Activated gamma-delta T cell treated with anti-CD3 and anti-CD28 coated beads, Interleukin-2, amount 50 U/mL, for 16 hours (primary cell): ENCODE data around the gene MPZL1.
"Not testable (repeated sequence)": the region's sequence is repeated elsewhere in the genome, so short reads cannot be mapped to it uniquely, and the experiment has no call there.

ENCODE experiments used
- DNase-seq: peaks from one replicate; pipeline ENCODE4 v3.0.0-alpha.2; 2020; ENCODE audit warnings: low read depth

The MPZL1 gene

DNA sequence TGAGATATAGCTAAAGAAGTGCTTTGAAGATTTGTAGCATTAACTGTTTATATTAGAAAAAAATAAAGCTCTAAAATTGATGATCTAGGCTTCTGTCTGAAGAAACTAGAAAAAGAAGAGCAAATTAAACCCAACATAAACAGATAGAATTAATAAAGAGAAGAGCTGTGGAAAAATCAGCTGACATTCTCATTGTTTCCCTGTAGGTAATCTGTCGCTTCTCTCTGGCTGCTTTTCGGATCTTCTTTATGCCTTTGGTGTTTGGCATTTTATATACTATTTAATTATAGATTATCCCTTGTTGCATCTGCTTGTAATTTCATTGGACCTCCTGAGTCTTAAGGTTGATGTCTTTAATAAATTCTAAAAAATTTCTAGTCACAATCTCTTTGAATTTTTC is 59.8 kb downstream of the MPZL1 start:
- no peak for DNase-seq

DNA sequence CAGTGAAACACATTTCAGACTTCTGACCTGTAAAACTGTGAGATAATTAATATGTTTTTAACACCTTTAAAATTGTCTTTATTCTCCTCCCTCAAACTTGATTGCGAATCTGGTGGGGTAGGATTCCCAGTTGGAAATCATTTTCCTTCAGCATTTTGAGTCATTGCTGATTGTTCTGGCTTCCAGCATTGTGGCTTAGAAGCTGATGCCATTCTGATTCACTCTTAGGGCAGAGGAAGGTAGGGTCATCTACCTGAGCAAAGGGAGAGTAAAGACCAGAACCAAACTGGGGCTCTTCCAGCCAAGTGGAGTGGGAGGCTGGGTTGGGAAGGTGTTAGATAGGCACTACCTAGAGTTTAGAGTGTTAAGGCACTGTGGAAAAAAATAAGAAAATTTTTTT is 61.2 kb downstream of the MPZL1 start:
- DNase-seq, result no peak

DNA sequence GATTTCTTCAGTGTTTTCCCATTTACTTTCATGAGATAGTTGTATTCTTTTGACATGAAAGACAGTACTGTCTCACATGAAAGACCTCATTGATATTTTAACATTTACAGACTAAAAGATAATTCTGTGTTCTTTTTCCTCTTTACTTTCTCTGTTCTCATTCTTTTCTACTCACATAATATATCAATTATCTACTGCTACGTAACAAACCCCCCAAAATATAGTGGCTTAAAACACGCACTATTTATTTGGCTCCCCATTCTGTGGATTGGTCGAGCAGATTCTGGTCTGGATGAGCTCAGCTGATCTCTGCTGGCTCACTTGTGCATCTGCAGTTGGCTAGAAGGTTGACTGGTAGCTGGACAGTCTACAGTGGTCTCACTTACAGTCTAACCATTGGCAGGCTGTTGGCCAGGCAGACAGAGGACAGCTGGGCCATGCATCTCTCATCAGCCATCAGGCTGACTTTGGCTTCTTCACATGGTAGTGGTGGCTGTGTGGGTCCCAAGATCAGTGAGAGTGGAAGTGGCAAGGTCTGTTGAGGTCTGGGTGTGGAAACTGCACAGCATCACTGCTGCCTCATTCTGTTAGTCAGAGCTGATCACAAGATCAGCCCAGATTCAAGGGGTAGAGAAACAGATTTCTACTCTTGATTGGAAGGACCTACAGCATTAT is 63.2 kb downstream of the MPZL1 start:
- no peak for DNase-seq

DNA sequence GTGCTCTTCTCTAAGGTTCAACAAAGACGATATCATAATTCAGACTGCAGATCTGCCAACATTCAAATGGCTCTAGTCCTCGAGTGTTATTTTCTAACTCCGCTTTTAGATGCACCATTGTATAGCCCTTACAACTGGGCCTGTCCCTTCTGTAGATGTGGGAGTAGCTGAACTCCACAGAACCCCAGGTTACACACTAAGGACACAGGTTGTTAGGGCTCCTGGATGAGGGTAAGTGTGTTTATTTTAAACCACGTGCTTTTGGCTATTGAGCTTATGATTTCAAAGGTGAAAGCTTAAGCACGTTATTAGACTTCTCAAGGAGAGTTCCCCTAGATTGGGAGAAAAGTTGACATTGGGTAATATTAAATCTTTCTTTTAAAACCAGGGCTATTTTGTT is 64.7 kb downstream of the MPZL1 start:
- no peak for DNase-seq

DNA sequence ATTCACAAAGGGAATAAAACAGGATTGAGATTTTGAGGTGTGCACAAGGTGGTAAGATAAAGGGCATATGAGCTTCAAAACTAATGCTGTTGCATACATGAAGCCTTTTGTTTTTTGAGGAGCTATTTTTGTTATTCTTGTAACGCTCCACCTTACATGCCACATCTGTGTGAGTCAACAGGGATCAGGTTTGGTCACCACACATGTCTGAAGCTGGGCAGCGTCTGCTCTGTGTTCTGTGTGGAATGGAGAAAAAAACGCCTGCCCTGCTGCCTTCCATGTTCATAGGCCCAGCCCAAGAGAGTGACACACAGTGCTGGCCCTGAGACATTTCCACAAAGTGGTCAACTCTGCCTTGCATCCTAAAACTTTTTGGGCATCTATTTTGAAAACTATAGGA is 67.7 kb downstream of the MPZL1 start:
- DNase-seq, result no peak

DNA sequence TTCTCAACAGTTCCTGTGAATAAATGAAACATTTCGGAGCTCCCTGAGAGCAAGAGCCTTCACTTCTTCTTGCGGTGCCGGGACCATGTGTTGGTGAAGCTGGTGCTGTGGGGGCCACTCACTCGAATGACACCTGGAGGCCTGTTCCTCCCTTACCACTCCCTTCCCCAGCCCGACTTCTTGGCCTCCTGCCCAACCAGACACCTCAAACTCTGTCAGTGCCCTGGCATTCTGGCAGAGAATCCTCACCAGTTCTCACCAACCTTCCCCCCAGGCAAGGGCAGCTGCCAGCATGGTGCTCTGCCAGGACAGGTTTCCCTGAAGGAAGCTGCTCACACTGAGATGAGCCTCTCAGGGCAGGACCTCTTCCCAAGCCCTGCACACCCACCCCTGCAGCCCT is 68.3 kb downstream of the MPZL1 start:
- no peak for DNase-seq

DNA sequence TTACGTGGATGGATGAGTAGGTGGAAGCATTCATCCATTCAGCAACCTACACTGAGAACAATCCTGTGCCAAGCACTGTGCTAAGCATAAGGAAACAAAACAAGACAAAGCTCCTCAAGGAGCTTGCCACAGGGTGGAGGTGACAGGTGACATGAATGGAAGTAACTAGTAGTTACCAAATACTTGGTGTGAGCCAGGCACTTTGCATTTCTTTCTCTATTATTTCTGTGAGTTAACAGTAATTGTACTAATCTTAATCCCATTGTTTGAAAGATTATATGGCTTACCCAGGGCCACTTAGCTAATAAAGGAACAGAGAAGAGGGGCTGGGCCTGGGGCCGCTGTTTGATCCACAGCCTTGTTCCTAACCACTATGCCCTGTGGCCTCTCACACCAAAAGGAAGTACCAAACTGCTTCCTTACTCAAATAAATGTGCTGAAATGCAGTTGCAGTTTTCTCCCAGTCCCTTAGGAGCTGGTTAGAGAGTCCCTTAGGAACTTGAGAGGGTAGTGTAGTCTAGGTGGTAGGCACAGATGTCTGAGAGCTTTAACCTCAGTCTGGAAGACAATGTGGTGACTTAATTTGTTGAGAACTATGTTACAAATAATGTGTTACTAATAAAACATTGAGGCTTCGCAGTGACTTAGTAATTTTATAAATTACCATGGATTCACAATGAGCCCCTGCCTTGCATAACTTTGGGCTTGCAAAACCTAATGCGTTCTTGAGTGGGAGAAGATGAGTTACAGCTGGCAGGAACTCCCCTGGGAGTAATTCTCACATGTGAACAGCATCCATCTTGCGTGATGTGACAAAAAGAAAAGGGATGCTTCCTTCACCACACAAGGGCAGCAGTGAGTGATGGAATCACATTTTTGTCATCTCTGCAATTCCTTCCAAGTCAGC is 69.8 kb downstream of the MPZL1 start:
- DNase-seq, result no peak

DNA sequence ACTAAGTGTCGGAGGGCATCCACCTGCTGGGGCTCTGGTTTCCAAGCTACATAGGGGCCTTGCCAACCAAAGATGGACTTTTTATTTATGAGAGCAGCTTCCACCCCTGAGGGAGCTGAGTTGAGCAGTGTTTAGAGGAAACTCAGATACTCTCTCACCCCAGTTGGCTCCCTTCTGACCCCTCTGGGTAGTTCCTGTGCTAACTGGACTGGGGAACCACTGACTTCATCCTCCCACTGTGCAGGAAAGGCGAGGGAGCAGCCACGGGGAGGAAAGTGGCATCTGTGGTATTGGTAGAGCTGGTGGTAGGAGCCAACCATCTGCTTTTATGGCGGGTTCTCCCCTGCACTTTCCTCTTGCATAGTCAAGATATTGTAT is 70.4 kb downstream of the MPZL1 start:
- DNase-seq, result no peak

DNA sequence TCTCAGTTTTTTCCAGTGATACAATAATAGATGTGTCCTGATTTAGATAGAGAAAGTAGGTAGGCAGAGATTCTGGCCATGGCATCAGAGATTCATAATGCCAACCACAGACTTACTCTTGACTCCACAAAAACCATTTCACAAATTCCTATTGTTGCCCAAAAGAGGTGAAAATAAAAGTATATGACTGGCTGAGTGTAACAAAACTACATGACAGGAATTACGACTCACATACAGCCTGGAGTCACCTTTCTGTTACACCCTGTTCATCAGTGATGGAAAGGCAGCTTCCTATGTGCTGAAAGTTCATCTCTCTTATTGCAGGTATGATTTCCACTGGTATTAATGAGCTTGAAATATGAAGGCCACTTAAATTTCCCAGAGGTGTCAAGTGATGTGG is 72.3 kb downstream of the MPZL1 start:
- DNase-seq, result no peak

DNA sequence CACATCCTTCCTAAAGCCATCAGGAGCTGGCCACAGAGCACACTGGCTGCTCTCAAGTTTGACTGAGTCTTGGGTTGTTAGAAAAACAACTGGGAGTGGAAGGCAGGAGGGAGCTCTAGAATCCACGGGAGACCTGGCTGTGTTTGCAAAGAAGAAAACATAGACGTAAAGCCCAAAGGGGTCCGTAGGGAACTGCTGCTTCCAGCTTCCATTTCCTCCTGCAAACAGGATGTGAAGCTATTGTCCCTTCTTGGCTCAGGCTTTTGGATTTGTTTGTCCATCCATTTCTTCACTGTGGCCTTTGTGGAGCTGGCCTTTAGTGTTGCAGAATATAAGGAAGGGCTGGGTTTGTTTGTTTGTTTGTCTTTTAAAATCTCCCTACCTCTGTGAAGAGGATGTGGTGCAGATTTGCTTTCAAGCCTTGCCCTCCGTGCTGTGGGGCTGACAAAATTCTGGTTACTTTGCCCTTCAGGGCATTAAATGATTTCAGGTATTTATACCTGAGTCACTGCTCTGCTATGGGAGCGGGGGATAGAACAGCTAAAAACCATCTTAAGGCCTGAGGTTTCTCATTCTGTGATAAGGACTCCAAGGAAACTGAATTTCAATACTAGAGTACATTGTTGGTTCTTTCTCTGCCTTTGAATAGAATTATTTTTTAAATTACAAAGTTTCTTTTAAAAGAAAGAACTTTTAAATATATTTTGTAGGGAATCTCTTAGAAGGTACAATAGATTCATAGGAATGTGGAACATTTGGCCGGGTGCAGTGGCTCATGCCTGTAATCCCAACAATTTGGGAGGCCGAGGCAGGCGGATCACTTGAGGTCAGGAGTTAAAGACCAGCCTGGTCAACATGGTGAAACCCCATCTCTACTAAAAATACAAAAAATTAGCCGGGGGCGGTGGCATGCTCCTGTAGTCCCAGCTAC is 74.3 kb downstream of the MPZL1 start:
- no peak for DNase-seq

DNA sequence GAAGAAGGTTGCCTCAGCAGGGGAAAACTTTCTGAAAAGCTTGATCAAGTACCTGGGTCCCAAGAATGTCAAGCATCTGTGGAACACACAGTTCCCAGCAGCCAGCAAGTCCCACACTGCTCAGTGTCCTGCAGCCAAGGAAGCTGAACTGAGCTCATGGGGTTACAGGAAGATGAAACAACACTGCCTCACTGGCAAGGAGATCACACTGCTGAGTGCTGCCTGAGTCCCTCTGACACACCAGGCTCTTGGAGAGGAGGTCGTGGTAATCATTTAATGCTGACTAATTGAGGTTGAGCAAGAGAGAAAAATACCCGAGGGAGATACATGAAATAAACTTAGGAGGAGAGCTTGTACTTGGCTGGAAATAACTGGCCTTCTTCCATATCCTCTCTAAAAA is 75.2 kb downstream of the MPZL1 start:
- DNase-seq, result no peak

DNA sequence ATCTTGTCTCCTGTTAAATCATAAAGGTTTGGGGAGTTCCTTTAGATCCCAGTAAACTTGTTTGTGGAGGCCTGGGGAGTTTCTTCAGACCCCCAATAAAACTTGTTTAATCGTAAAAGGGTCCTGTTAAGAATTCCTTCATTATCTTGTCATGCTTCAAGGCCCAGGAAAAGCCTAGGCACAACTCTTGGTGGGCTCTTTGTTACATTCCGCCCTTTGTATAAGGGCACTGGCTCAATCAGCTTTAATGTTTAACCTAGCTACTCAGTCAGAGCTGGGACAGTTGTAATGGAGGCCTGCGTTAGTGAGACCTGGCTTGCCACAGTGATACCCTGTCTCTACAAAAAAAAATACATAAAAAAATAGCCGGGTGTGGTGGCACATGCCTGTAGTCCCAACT is 77.2 kb downstream of the MPZL1 start:
- no peak for DNase-seq

DNA sequence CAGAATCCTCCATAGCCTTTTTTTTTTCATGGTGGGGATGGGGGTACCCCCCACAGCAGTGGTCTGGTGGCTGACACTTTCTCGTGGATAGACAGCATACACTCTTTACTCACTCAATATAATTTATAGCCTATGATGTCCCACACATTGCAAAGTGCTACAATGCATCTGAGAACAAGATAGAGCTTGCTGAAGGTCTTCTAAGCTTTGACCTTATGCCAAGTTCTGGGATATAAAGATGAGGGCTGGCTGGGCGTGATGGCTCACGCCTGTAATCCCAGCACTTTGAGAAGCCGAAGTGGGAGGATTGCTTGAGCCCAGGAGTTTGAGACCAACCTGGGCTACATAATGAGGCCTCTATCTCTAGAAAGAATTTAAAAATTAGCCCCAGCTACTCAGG is 78.0 kb downstream of the MPZL1 start:
- DNase-seq, result no peak

DNA sequence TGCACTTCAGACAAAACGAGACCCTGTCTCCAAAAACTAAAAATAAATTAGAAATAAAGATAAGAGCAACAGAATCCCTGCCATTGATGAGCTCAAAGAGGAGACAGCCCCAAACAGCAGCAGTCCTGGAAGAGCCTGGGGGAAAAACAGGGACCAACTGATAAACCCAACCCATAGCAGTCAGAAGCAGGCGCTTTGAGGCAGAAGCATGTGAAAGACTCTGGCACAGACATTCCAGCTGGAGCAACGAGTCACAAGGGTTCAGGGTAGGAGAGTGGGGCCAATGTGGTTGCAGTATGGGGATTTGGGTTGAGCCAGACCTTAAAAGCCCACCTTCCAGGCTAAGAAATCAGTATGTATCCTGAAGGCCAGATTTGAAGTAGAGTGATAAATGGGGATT is 78.5 kb downstream of the MPZL1 start:
- no peak for DNase-seq

DNA sequence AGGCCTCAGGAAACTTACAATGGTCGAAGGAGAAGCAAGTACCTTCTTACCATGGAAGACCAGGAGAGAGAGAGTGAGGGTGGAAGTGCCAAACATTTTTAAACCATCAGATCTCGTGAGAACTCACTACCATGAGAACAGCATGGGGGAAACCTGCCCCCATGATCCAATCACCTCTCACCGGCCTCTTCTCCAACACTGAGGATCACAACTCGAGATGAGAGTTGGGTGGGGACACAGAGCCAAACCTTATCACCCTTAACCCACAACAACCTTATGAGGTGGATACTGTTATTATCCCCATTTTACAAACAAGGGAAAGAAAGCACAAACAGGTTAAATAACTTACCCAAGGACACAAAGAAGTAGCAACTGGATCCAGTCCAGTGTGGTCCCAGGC is 80.5 kb downstream of the MPZL1 start:
- DNase-seq, result no peak

DNA sequence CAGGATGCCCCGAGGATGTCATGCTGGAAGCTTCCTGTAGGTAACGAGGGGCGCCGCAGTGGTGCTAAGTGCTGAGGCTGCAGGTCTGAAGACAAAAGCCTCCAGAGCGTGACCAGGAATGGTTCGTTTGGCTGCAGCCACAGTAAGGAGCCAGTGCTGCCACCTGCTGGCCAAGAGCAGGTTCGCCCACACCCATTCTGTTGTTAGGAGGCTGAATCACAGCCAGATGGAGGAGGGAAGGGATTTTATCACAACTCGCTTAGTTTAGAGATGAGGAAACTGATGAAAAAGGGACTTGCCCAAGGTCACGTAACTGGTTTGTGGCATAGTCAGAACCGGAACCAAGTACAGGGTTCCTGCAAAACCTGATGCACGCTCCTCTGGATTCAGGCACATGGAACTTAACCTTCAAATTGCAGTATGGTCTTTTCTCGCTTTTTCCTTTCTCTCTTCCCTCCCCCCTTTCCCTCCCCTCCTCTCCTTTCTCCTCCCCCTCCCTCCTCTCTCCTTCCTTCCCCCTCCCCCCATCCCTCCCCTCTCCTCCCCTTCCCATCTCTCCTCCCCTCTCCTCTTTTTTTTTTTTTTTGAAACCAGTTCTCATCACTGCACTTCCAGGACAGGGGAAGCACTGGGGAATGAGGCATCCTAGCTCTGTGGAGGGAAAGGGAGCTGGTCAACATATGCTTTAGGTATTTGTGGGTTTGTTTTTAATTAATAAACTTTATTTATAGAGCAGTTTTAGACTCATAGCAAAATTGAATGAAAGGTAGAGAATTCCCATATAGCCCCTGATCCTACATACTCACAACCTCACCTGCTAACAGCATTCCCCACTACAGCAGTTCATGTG is 81.8 kb downstream of the MPZL1 start:
- peak; percentile 77 for DNase-seq

DNA sequence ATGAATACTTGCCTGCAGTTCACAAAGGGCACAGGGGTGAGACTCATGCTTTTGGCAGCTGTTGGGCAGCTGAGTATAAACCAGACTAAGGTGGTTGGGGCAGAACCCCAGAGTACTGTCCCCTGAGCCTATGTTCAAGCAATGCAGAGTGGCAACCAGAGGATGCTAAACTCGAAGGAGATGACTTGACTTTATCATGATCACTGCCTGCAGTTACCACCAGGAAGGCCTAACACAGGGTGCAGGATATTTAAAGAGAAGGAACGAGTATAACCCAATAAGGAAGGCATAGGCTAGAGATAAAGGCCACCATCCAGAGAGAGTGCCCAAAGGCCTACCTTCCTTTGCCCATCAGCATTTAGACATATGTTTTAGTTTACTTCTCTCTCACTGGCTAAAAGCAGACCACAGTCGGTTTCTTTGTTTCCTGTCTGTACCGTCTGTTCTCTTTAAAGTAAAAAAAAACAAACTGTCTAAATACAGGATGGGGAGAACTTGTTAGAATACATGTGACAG is 83.3 kb downstream of the MPZL1 start:
- no peak for DNase-seq

DNA sequence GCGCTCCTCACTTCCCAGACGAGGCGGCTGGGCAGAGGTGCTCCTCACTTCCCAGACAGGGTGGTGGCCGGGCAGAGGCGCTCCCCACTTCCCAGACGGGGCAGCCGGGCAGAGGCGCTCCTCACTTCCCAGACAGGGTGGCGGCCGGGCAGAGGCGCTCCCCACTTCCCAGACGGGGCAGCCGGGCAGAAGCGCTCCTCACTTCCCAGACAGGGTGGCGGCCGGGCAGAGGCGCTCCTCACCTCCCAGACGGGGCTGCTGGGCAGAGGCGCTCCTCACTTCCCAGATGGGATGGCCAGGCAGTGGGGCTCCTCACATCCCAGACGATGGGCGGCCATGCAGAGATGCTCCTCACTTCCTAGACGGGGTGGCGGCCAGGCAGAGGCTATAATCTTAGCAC is 84.5 kb downstream of the MPZL1 start:
- not testable (repeated sequence) for DNase-seq

DNA sequence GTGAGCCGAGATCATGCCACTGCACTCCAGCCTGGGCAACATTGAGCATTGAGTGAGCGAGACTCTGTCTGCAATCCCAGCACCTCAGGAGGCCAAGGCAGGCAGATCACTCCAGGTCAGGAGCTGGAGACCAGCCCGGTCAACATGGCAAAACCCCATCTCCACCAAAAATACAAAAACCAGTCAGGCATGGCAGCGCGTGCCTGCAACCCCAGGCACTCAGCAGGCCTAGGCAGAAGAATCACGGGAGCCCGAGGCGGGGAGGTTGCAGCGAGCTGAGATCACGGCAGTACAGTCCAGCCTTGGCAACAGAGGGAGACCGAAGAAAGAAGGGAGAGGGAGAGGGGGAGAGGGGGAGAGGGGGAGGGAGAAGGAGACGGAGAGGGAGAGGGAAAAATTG is 84.9 kb downstream of the MPZL1 start:
- not testable (repeated sequence) for DNase-seq

DNA sequence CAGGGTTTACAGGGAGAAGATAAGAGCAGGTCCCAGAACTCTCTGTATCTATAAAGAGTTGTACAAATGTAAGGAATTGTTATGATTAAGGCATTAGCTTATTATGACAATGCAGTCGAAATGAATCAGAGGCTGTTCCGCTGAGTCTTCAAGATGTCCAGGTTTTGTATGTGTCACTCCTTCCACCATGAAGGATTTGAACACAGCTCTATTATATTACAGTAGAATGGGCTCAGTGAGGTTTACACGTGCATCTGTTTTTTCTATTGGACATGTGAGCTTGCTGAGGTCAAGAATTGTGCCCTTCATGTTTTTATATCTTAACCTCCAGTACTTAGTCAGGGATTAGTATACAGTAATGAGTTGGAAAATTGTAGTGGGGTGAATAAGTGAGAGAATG is 86.3 kb downstream of the MPZL1 start:
- no peak for DNase-seq

DNA sequence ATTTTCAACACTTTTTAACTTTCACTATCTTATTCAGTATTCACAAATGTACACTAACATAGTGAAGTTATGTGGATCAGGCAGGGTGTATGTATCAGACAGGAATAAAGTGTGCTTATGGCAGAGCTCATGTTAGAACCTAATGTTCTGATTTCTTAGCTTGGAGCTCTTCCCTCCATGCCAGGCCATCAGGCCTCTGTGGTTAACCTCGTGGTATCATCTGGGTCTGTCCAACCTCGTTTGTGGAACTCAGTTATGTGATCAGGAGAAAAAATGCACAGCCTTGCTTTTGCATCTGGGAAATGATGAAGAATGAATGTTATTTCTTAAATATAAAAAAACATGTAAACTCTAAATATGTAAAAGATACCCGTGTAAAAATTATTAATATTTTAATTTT is 86.9 kb downstream of the MPZL1 start:
- DNase-seq, result no peak
